ENCODE measurements around the gene LTBP4. TPM values are rescaled to one million over a fixed set of nuclear protein-coding genes. Genes with fewer than 3 reads are reported as not detected.

Gene LTBP4
- total RNA-seq, 1 donor = 16.6 TPM

GRCh38 chr19:40598121-40598917, 2.9 kb upstream of the LTBP4 start:
- Histone ChIP-seq H3K4me2 (ENCODE audit: insufficient read depth, low read length) (peak overlapping the region; percentile 82), H3K4me1 (ENCODE audit: insufficient read depth, low read length) (peaks cover 38% of the 10 kb centered on the region), H3K4me3 (ENCODE audit: insufficient read depth, low read length) (peak overlapping the region; percentile 65), H3K9me3 (ENCODE audit: low read depth, low read length) (no peaks in the 10 kb centered on the region), H2AFZ (ENCODE audit: low read length) (peak overlapping the region; percentile 80), H3K27ac (ENCODE audit: low read depth, low read length) (peak overlapping the region; percentile 33), H4K20me1 (ENCODE audit: insufficient read depth, low read length) (peaks cover 6% of the 10 kb centered on the region), H3K79me2 (ENCODE audit: insufficient read depth, low read length) (no peaks in the 10 kb centered on the region), H3K36me3 (ENCODE audit: insufficient read depth, low read length) (no peaks in the 10 kb centered on the region), H3K27me3 (ENCODE audit: insufficient read depth, low read length) (peaks cover 25% of the 10 kb centered on the region)
- DNase-seq (ENCODE audit: insufficient read length, low spot score, missing footprints) = peak; percentile 99
- peak; percentile 98 for TF ChIP-seq CTCF (IDR thresholded peaks at IDR 0.05; ENCODE audit: extremely low read depth, low read depth, low read length)

GRCh38 chr19:40598918-40599307, 2.3 kb upstream of the LTBP4 start:
- Histone ChIP-seq H3K4me1 (ENCODE audit: insufficient read depth, low read length) (peaks cover 41% of the 10 kb centered on the region), H3K4me2 (ENCODE audit: insufficient read depth, low read length) (no peak overlapping the region), H3K4me3 (ENCODE audit: insufficient read depth, low read length) (no peak overlapping the region), H3K27ac (ENCODE audit: low read depth, low read length) (no peak overlapping the region), H4K20me1 (ENCODE audit: insufficient read depth, low read length) (peaks cover 6% of the 10 kb centered on the region), H3K27me3 (ENCODE audit: insufficient read depth, low read length) (peaks cover 25% of the 10 kb centered on the region), H3K79me2 (ENCODE audit: insufficient read depth, low read length) (no peaks in the 10 kb centered on the region), H2AFZ (ENCODE audit: low read length) (no peak overlapping the region), H3K36me3 (ENCODE audit: insufficient read depth, low read length) (no peaks in the 10 kb centered on the region), H3K9me3 (ENCODE audit: low read depth, low read length) (no peaks in the 10 kb centered on the region)
- peak; percentile 36 for DNase-seq (ENCODE audit: insufficient read length, low spot score, missing footprints)
- TF ChIP-seq CTCF (IDR thresholded peaks at IDR 0.05; ENCODE audit: extremely low read depth, low read depth, low read length) = no peak

GRCh38 chr19:40599331-40599901, 1.8 kb upstream of the LTBP4 start:
- no peaks in the 10 kb centered on the region for H3K9me3 ChIP-seq (ENCODE audit: low read depth, low read length)
- peak; percentile 87 for DNase-seq (ENCODE audit: insufficient read length, low spot score, missing footprints)
- H3K36me3 ChIP-seq (ENCODE audit: insufficient read depth, low read length) = no peaks in the 10 kb centered on the region
- no peak overlapping the region for H3K4me3 ChIP-seq (ENCODE audit: insufficient read depth, low read length)
- H3K79me2 ChIP-seq (ENCODE audit: insufficient read depth, low read length) = no peaks in the 10 kb centered on the region
- peaks cover 41% of the 10 kb centered on the region for H3K4me1 ChIP-seq (ENCODE audit: insufficient read depth, low read length)
- H3K27ac ChIP-seq (ENCODE audit: low read depth, low read length) = no peak overlapping the region
- H3K27me3 ChIP-seq (ENCODE audit: insufficient read depth, low read length) = peaks cover 25% of the 10 kb centered on the region
- no peak for TF ChIP-seq CTCF (IDR thresholded peaks at IDR 0.05; ENCODE audit: extremely low read depth, low read depth, low read length)
- H3K4me2 ChIP-seq (ENCODE audit: insufficient read depth, low read length) = no peak overlapping the region
- H2AFZ ChIP-seq (ENCODE audit: low read length) = no peak overlapping the region
- H4K20me1 ChIP-seq (ENCODE audit: insufficient read depth, low read length) = peaks cover 6% of the 10 kb centered on the region

- H3K4me1 ChIP-seq (ENCODE audit: insufficient read depth, low read length) = peaks cover 36% of the 10 kb centered on the region
- H3K27ac ChIP-seq (ENCODE audit: low read depth, low read length) = no peak overlapping the region
- H3K27me3 ChIP-seq (ENCODE audit: insufficient read depth, low read length) = peaks cover 25% of the 10 kb centered on the region
- no peak for TF ChIP-seq CTCF (IDR thresholded peaks at IDR 0.05; ENCODE audit: extremely low read depth, low read depth, low read length)
- peaks cover 6% of the 10 kb centered on the region for H4K20me1 ChIP-seq (ENCODE audit: insufficient read depth, low read length)
- peak; percentile 25 for DNase-seq (ENCODE audit: insufficient read length, low spot score, missing footprints)
- H3K4me2 ChIP-seq (ENCODE audit: insufficient read depth, low read length) = no peak overlapping the region
- H3K9me3 ChIP-seq (ENCODE audit: low read depth, low read length) = no peaks in the 10 kb centered on the region
- H3K36me3 ChIP-seq (ENCODE audit: insufficient read depth, low read length) = no peaks in the 10 kb centered on the region
- H3K4me3 ChIP-seq (ENCODE audit: insufficient read depth, low read length) = no peak overlapping the region
- H2AFZ ChIP-seq (ENCODE audit: low read length) = no peak overlapping the region
- H3K79me2 ChIP-seq (ENCODE audit: insufficient read depth, low read length) = no peaks in the 10 kb centered on the region
These were observed 1.1 kb upstream of the LTBP4 start for GRCh38 chr19:40599902-40600569.

All from osteoblast (primary cell).